Erythroblast (primary cell): ENCODE data around the gene SWI5.

Experiments
- GATA1 ChIP-seq: IDR thresholded peaks from 2 replicates; pipeline ENCODE4 v1.6.1; 2011; ENCODE audit warnings: low read depth, mild to moderate bottlenecking, control low read depth, low read length, moderate library complexity
- POLR2A ChIP-seq: IDR thresholded peaks from 2 replicates; pipeline ENCODE4 v1.6.1; 2011; ENCODE audit warnings: mild to moderate bottlenecking, low read length

DNA sequence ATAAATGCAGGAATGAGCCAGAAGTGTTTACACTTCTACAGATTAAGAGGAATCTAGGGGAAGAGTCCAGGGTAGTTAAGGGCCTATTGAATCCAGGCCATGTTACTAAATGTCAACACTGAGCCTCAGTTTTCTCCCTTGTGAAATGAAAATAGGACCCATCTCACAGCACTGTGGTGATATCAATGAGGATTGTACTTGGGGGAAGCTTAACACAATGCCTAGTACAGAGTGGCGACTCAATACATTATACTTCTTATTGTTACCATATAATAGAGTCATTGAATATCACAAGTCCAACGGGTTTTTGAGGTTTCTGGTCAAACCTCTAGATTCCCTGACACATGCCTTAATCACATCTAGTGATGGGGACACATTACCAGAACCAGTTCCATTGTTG lies 41.6 kb downstream of the SWI5 start:
- no peak for TF ChIP-seq POLR2A
- no peak for TF ChIP-seq GATA1
